SK-N-SH (cell line): ENCODE data around the gene DUSP10. TPM values are rescaled to one million over a fixed set of nuclear protein-coding genes. Genes with fewer than 3 reads are reported as not detected.

Experiments
- CTCF ChIA-PET: fragments of 300-600, 350-600 bp; formaldehyde crosslinking; extraction: SDS; loops from one replicate; lab custom pipeline; 2021; lab: Yijun Ruan, JAX
- POLR2A ChIA-PET: fragments of 350-600 bp; sonication (Branson Sonifier 250); formaldehyde crosslinking; extraction: SDS; loops from one replicate; lab custom pipeline; 2020; ENCODE audit warnings: antibody characterized with exemption, inconsistent platforms; lab: Yijun Ruan, JAX
- DNase-seq: peaks from one replicate; pipeline ENCODE4 v3.0.0; 2012
- H2AFZ ChIP-seq: fragments of 200-600 bp; sonication (generic); 2 replicates; pipeline ENCODE4 v1.8.1; 2016; ENCODE audit warnings: antibody characterized with exemption, mild to moderate bottlenecking, low read depth
- H3F3A ChIP-seq: fragments of 200-600 bp; sonication (generic); replicated peaks from 2 replicates; pipeline ENCODE3; 2016; ENCODE audit warnings: antibody characterized with exemption, mild to moderate bottlenecking; ENCODE audit not compliant: insufficient read depth
- H3K27ac ChIP-seq, 2 experiments: fragments of 200-500 bp in 1 of 2; fragments of 200-600 bp in 1 of 2; sonication (Bioruptor generic) in 1 of 2; sonication (generic), shearing (Covaris generic) in 1 of 2; 2 replicates each; pipeline versions ENCODE4 v1.5.1 to v1.6.1; 2014 to 2016; ENCODE audit warnings: low read depth in 2 of 2, inconsistent platforms in 1 of 2, low read length in 1 of 2, mild to moderate bottlenecking in 1 of 2, mixed read lengths in 1 of 2
- H3K27me3 ChIP-seq: fragments of 200-600 bp; sonication (generic), shearing (Covaris generic); 2 replicates; pipeline ENCODE4 v1.6.1; 2016; ENCODE audit warnings: mixed run types; ENCODE audit not compliant: insufficient read depth
- H3K36me3 ChIP-seq, 2 experiments: fragments of 200-500 bp in 1 of 2; fragments of 200-600 bp in 1 of 2; sonication (Bioruptor generic) in 1 of 2; sonication (generic) in 1 of 2; replicated peaks in 1 of 2; 2 replicates each; pipeline versions ENCODE3 to v1.5.1; 2014 to 2016; ENCODE audit warnings: low read length in 1 of 2, mild to moderate bottlenecking in 1 of 2; ENCODE audit not compliant: insufficient read depth in 2 of 2, control insufficient read depth in 1 of 2
- H3K4me1 ChIP-seq, 2 experiments: fragments of 200-500 bp in 1 of 2; fragments of 200-600 bp in 1 of 2; sonication (Bioruptor generic) in 1 of 2; sonication (generic), shearing (Covaris generic) in 1 of 2; 2 replicates each; pipeline versions ENCODE4 v1.5.1 to v1.6.1; 2014 to 2016; ENCODE audit warnings: low read depth in 1 of 2, low read length in 1 of 2, mixed run types in 1 of 2; ENCODE audit not compliant: insufficient read depth in 2 of 2, control insufficient read depth in 1 of 2
- H3K4me2 ChIP-seq: fragments of 200-600 bp; sonication (generic), shearing (Covaris generic); 2 replicates; pipeline ENCODE4 v1.6.1; 2017; ENCODE audit warnings: mixed run types
- H3K4me3 ChIP-seq, 2 experiments: fragments of 200-500 bp in 1 of 2; fragments of 200-600 bp in 1 of 2; sonication (Bioruptor generic) in 1 of 2; sonication (generic), shearing (Covaris generic) in 1 of 2; 2 replicates each; pipeline versions ENCODE4 v1.5.1 to v1.8.1; 2014 to 2016; ENCODE audit warnings: low read depth in 2 of 2, inconsistent platforms in 1 of 2, low read length in 1 of 2, mild to moderate bottlenecking in 1 of 2, mixed read lengths in 1 of 2, moderate library complexity in 1 of 2
- H3K79me2 ChIP-seq: fragments of 200-600 bp; sonication (generic); 2 replicates; pipeline ENCODE4 v1.8.1; 2017; ENCODE audit warnings: mild to moderate bottlenecking; ENCODE audit not compliant: insufficient read depth
- H3K9ac ChIP-seq: fragments of 200-600 bp; sonication (generic); 2 replicates; pipeline ENCODE4 v1.6.1; 2017; ENCODE audit warnings: mixed run types
- H3K9me2 ChIP-seq: fragments of 200-600 bp; sonication (generic); 2 replicates; pipeline ENCODE4 v1.6.1; 2017; ENCODE audit warnings: mixed run types
- H3K9me3 ChIP-seq: fragments of 200-600 bp; sonication (generic); 2 replicates; pipeline ENCODE4 v1.6.1; 2017; ENCODE audit warnings: mixed run types, mild to moderate bottlenecking, moderate library complexity
- H4K20me1 ChIP-seq: fragments of 200-600 bp; sonication (generic); 2 replicates; pipeline ENCODE4 v1.6.1; 2017; ENCODE audit warnings: mild to moderate bottlenecking, mixed run types; ENCODE audit not compliant: insufficient read depth
- CHD2 ChIP-seq: fragments of 150-350 bp; IDR thresholded peaks from 2 replicates; pipeline ENCODE4 v1.6.1; 2018; ENCODE audit warnings: low read length; ENCODE audit not compliant: partially characterized antibody
- CTCF ChIP-seq: fragments of 200-600 bp; sonication (generic); IDR thresholded peaks from 2 replicates; pipeline ENCODE4 v1.6.1; 2017; ENCODE audit warnings: antibody characterized with exemption, mild to moderate bottlenecking, moderate library complexity
- ELF1 ChIP-seq: IDR thresholded peaks from 2 replicates; pipeline ENCODE4 v1.4.0; 2012
- EP300 ChIP-seq, 2 experiments: IDR thresholded peaks; 2 replicates each; pipeline versions ENCODE4 v1.4.0 to v1.6.1; 2012; ENCODE audit warnings: borderline replicate concordance in 1 of 2, low read depth in 1 of 2, low read length in 1 of 2
- FOSL2 ChIP-seq: IDR thresholded peaks from 2 replicates; pipeline ENCODE4 v1.4.0; 2012; ENCODE audit warnings: low read depth, mild to moderate bottlenecking, moderate library complexity, borderline replicate concordance
- FOXJ3 ChIP-seq: sonication (generic); formaldehyde crosslinking; IDR thresholded peaks from 2 replicates; pipeline ENCODE4 v1.5.1; 2020; ENCODE audit warnings: mild to moderate bottlenecking, missing genetic modification reagents
- FOXM1 ChIP-seq: IDR thresholded peaks from 2 replicates; pipeline ENCODE4 v1.4.0; 2012; ENCODE audit warnings: low read depth, mild to moderate bottlenecking
- GABPA ChIP-seq: IDR thresholded peaks from 2 replicates; pipeline ENCODE4 v1.4.0; 2012; ENCODE audit warnings: low read depth, mild to moderate bottlenecking
- IRF3 ChIP-seq: fragments of 150-350 bp; IDR thresholded peaks from 2 replicates; pipeline ENCODE4 v1.6.1; 2016; ENCODE audit warnings: mild to moderate bottlenecking, low read depth, low read length
- JUND ChIP-seq: IDR thresholded peaks from 2 replicates; pipeline ENCODE4 v1.4.0; 2012
- MAX ChIP-seq: IDR thresholded peaks from 2 replicates; pipeline ENCODE4 v1.4.0; 2012; ENCODE audit warnings: low read depth
- NFIC ChIP-seq: IDR thresholded peaks from 2 replicates; pipeline ENCODE4 v1.4.0; 2012; ENCODE audit warnings: borderline replicate concordance
- PBX3 ChIP-seq: IDR thresholded peaks from 2 replicates; pipeline ENCODE4; 2012
- RCOR1 ChIP-seq: fragments of 150-350 bp; IDR thresholded peaks from 2 replicates; pipeline ENCODE4 v1.6.1; 2017; ENCODE audit warnings: antibody characterized with exemption, low read length
- SMC3 ChIP-seq: IDR thresholded peaks from 2 replicates; pipeline ENCODE4 v1.6.1; 2012; ENCODE audit warnings: low read depth, low read length, improper control_type of control experiment
- TCF12 ChIP-seq: IDR thresholded peaks from 2 replicates; pipeline ENCODE4 v1.4.0; 2012
- TEAD4 ChIP-seq: IDR thresholded peaks from 2 replicates; pipeline ENCODE4 v1.4.0; 2012; ENCODE audit warnings: mild to moderate bottlenecking, borderline replicate concordance; ENCODE audit not compliant: insufficient read depth
- USF2 ChIP-seq: fragments of 150-350 bp; IDR thresholded peaks from 2 replicates; pipeline ENCODE4 v1.6.1; 2017; ENCODE audit warnings: antibody characterized with exemption, low read length, low read depth, borderline replicate concordance
- YY1 ChIP-seq: IDR thresholded peaks from 2 replicates; pipeline ENCODE4 v1.4.0; 2012; ENCODE audit warnings: low read depth, mild to moderate bottlenecking
- whole genome bisulfite sequencing: methylation state at CpG from one replicate; pipeline ENCODE4 v1.1.6; 2017; ENCODE audit warnings: low lambda C conversion rate; 5-methylcytosine and 5-hydroxymethylcytosine counted together
- polyA plus RNA-seq, 3 experiments: library from polyadenylated mRNA; depleted of rRNA; stranded (reverse); fragments of >200 nt; gene quantifications; 2 replicates each; pipeline ENCODE4 v1.2.3, GENCODE V29; 2012

DUSP10 gene
- polyA plus RNA-seq, 1 of the 3 experiments (the other 2 are of a cell fraction): 6.4 TPM

- POLR2A ChIA-PET: no interaction called here
- TF ChIP-seq FOXM1 (no peak), CHD2 (no peak), RCOR1 (no peak), CTCF (no peak), NFIC (no peak), GABPA (no peak), USF2 (no peak), FOSL2 (no peak), JUND (no peak), TEAD4 (no peak), MAX (no peak), SMC3 (no peak), EP300 (IDR thresholded peaks at IDR 0.05; ENCODE audit: borderline replicate concordance in 1 of 2, low read depth in 1 of 2, low read length in 1 of 2) (no peak), TCF12 (no peak), PBX3 (no peak), IRF3 (no peak), YY1 (no peak), ELF1 (no peak), FOXJ3 (CRISPR knock-in tag) (no peak)
- no peaks in the 10 kb centered on the region for H3K9me3 ChIP-seq
- no peak overlapping the region for H3K9ac ChIP-seq
- H3K27ac ChIP-seq: no peak overlapping the region
- CTCF ChIA-PET: no interaction called here
- H3K4me2 ChIP-seq: no peak overlapping the region
- peaks cover 8 to 33% of the 10 kb centered on the region in 2 experiments for H3K36me3 ChIP-seq
- no peak overlapping the region for H3K4me3 ChIP-seq
- H3K79me2 ChIP-seq: no peaks in the 10 kb centered on the region
- no peaks in the 10 kb centered on the region for H3K27me3 ChIP-seq
- H3K4me1 ChIP-seq: peaks cover 0 to 19% of the 10 kb centered on the region in 2 experiments; a peak in 2 of 4 replicates
- no peak overlapping the region for H2AFZ ChIP-seq
- no peaks in the 10 kb centered on the region for H3F3A ChIP-seq
- DNase-seq: no peak
- 100% methylated on average over 1 of the region's 1 CpG for WGBS
- no peaks in the 10 kb centered on the region for H3K9me2 ChIP-seq
- H4K20me1 ChIP-seq: no peaks in the 10 kb centered on the region
Observed at GRCh38 chr1:221704306-221704705, 37.6 kb downstream of the DUSP10 start.
